Mucosa of rectum (tissue), 2 donors: Measurements from ENCODE around the gene ZNF563.

Experiments used
- H3K27ac ChIP-seq, 2 donors: one replicate each; pipeline ENCODE4 v1.7.0; 2013; ENCODE audit warnings: inconsistent platforms in 2 of 2, low read depth in 2 of 2, low read length in 2 of 2
- H3K27me3 ChIP-seq, 2 donors: one replicate each; pipeline ENCODE4 v1.7.0; 2013; ENCODE audit warnings: low read length in 2 of 2; ENCODE audit not compliant: control insufficient read depth in 2 of 2, insufficient read depth in 2 of 2
- H3K36me3 ChIP-seq, 2 donors: one replicate each; pipeline ENCODE4 v1.7.0; 2013; ENCODE audit warnings: low read length in 2 of 2; ENCODE audit not compliant: control insufficient read depth in 2 of 2, insufficient read depth in 2 of 2
- H3K4me1 ChIP-seq, 2 donors: one replicate each; pipeline ENCODE4 v1.7.0; 2013; ENCODE audit warnings: low read length in 2 of 2, mild to moderate bottlenecking in 1 of 2; ENCODE audit not compliant: control insufficient read depth in 2 of 2, insufficient read depth in 2 of 2
- H3K4me3 ChIP-seq, 2 donors: one replicate each; pipeline ENCODE4 v1.7.0; 2013; ENCODE audit warnings: low read length in 2 of 2
- H3K9ac ChIP-seq, 2 donors: one replicate each; pipeline ENCODE4 v1.7.0; 2013; ENCODE audit warnings: low read length in 2 of 2, low read depth in 1 of 2, mild to moderate bottlenecking in 1 of 2
- H3K9me3 ChIP-seq, 2 donors: one replicate each; pipeline ENCODE4 v1.7.0; 2013; ENCODE audit warnings: low read length in 2 of 2; ENCODE audit not compliant: control insufficient read depth in 2 of 2
- donor health status: healthy.
- donor health status: Normal muscosa, but diverticular disease.

The ZNF563 gene

DNA sequence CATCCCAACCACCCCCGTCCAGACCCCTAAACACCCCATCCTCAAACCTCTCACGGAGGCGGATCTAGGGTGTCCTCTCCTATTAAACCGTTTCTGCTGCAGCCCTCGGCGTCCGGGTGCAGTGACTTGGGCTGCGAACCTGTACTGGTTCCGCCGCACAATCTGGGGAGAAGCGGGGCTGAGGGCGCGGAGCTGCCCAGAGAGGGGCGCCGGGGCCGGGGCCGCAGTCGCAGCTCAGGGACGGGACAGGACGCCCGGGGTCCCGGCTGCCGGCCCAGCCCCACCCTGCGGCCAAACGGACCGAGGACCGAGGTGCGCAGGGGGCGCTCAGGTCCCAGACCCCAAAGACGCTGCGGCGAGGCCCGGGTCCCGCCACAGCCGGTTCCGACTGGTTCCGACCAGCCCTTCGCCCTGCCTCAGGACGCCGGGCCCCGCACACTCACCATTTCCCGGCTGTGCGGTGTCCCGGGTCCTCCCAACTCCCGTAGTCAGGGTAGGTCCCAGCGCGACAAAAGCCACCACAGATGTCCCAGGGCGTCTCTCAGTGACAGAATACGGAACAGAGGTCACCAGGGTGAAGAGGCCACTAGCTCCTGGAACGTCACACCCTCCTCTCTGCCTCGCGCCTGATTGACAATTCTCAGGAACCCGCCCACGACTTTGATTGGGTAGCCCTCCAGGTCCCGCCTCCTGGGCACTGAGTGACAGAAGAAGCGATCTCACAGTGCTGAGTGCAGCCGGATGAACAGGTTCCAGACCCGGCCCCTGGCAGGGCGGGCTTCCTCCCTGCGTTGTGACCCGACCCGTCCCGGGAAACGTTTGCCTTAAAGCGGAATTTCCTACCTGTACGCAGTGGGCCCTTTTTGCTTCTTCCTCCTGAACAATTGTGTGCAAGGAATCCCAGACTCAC lies 38.9 kb downstream of the ZNF563 start, which contains the start of gene ZNF44:
ZNF44 (minus strand) TSS at position 635 of the 910 bp plus-strand sequence; CDS start at position 446, 189 bp downstream.
- Histone ChIP-seq H3K9me3 (no peaks in the 10 kb centered on the region), H3K9ac (peak within 1 kb of the TSS; percentile 94 to 98), H3K27ac (peak within 1 kb of the TSS; percentile 97 to 98), H3K36me3 (no peaks in the 10 kb centered on the region), H3K4me1 (peaks cover 9 to 15% of the 10 kb centered on the region in 2 donors), H3K4me3 (peak within 1 kb of the TSS; percentile 77 to 94), H3K27me3 (no peaks in the 10 kb centered on the region)

DNA sequence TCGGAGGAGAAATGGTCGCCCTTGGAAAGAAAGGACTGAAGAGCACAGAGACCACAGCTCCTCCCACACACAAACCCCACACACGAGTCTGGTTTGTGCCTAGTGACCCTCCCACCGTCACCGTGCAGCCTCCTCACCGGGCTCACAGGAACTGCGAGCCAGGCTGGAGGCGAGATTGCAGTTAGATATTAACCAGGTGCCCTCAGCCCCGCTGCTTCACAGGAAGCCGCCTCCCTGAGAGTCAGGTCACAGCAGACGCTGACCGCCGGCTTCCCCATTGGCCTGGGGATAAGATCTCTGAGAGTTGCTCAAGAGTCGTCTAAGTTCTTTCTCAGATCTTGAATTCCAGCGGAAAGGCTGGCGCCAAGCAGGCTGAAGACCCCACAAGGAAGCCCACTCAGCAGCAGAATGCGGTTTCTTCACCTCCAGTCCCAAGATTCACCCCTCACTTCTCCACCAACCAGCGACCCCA lies 39.6 kb downstream of the ZNF563 start:
- Histone ChIP-seq H3K4me1 (peaks cover 9 to 15% of the 10 kb centered on the region in 2 donors), H3K36me3 (peaks cover 0 to 2% of the 10 kb centered on the region in 2 donors)

DNA sequence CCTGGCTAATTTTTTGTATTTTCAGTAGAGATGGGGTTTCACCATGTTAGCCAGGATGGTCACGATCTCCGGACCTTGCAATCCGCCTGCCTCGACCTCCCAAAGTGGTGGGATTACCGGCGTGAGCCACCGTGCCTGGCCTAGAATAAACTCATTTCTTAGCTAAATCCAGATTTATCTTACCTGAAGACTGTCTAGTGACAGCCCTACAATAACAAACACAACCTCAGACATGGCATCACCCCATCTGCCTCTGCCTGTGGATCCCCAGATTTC lies 43.7 kb downstream of the ZNF563 start:
- Histone ChIP-seq H3K9me3 (no peaks in the 10 kb centered on the region), H3K4me3 (no peak overlapping the region), H3K4me1 (peaks cover 9 to 10% of the 10 kb centered on the region in 2 donors), H3K36me3 (peaks cover 4 to 5% of the 10 kb centered on the region in 2 donors), H3K27me3 (no peaks in the 10 kb centered on the region), H3K27ac (no peak overlapping the region), H3K9ac (no peak overlapping the region)

More for the DNA sequence above, 39.6 kb downstream of the ZNF563 start:
- Histone ChIP-seq H3K27me3 (no peaks in the 10 kb centered on the region), H3K27ac (peak overlapping the region; percentile 97 to 98), H3K9ac (peak overlapping the region; percentile 94 to 98), H3K4me3 (peak overlapping the region; percentile 77 to 94), H3K9me3 (no peaks in the 10 kb centered on the region)

DNA sequence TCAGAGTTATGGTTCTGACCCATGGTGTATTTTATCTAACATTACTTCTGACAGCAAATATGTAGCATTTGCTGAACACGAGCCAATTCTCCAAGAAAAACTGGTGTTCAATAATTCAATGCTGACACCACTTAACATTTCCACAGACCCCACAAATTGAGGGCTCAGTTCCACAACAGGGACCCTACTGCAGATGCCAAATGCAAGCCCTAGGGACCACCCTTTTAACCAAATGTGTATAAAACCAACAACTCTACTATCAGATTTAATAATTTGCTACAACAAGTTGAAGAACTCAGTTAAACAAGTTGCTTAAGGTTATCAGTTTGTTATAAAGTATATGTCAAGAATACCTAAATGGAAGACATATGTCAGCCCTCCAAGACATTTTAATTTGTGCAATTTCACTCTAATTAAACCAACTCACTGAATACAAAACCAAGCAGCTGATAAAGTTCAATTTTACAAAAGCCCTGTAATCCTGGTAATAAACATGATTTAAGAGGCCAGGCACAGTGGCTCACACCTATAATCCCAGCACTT lies 45.4 kb downstream of the ZNF563 start:
- Histone ChIP-seq H3K9ac (no peak overlapping the region), H3K36me3 (peaks cover 8 to 13% of the 10 kb centered on the region in 2 donors), H3K4me1 (peaks cover 1 to 2% of the 10 kb centered on the region in 2 donors), H3K27me3 (no peaks in the 10 kb centered on the region), H3K4me3 (no peak overlapping the region), H3K9me3 (no peaks in the 10 kb centered on the region), H3K27ac (no peak overlapping the region)

DNA sequence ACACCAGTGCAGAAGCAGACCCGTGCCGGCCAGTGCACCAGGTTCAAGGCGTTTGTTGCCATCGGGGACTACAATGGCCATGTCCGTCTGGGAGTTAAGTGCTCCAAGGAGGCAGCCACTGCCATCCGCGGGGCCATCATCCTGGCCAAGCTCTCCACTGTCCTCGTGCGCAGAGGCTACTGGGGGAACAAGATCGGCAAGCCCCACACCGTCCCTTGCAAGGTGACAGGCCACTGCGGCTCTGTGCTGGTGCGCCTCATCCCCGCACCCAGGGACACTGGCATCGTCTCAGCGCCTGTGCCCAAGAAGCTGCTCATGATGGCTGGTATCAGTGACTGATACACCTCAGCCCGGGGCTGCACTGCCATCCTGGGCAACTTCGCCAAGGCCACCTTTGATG lies 48.8 kb downstream of the ZNF563 start:
- no peak overlapping the region for H3K9ac ChIP-seq
- peaks cover 12 to 13% of the 10 kb centered on the region in 2 donors for H3K36me3 ChIP-seq
- H3K4me3 ChIP-seq = no peak overlapping the region
- H3K9me3 ChIP-seq = peaks cover 6 to 12% of the 10 kb centered on the region in 2 donors
- H3K27ac ChIP-seq = no peak overlapping the region
- H3K27me3 ChIP-seq = no peaks in the 10 kb centered on the region
- no peaks in the 10 kb centered on the region for H3K4me1 ChIP-seq

DNA sequence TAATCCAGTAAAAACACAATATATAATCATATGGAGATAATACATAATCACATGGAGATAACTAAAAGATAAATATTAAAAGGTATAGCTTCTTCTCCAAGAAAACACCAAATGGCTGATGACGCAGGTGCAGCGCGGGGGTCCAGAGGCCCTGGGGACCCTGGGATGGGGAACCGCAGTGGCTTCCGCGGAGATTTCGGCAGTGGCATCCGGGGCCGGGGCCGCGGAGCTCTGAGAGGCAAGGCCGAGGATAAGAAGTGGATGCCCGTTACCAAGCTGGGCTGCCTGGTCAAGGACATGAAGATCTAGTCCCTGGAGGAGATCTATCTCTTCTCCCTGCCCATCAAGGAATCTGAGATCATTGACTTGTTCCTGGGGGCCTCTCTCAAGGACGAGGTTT lies 49.2 kb downstream of the ZNF563 start:
- Histone ChIP-seq H3K27me3 (no peaks in the 10 kb centered on the region), H3K4me3 (no peak overlapping the region), H3K9ac (no peak overlapping the region), H3K27ac (no peak overlapping the region), H3K36me3 (peaks cover 11 to 15% of the 10 kb centered on the region in 2 donors), H3K9me3 (peaks cover 6 to 12% of the 10 kb centered on the region in 2 donors), H3K4me1 (no peaks in the 10 kb centered on the region)

DNA sequence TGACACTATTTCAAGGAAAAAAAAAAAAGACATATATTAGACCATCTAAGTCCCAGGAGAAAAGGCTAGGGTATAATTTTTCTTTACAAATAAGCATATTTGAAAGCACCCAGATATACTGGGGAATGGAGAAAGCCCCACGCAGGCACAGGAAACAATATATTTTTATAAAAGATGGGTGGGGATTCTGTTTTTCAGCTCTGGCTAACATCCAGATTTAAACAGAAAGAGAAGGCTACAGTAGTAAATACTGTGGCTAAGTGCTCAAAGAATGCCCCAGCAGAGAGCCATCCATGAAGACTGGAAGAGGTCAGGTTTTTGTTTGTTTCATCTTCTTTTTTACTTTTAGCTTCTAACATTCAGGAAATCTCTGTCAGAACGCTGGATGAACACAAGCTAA lies 54.7 kb downstream of the ZNF563 start:
- H3K4me1 ChIP-seq = no peaks in the 10 kb centered on the region
- peaks cover 39 to 40% of the 10 kb centered on the region in 2 donors for H3K36me3 ChIP-seq
- no peak overlapping the region for H3K27ac ChIP-seq
- no peaks in the 10 kb centered on the region for H3K27me3 ChIP-seq
- H3K9me3 ChIP-seq = peaks cover 42 to 51% of the 10 kb centered on the region in 2 donors
- H3K9ac ChIP-seq = no peak overlapping the region
- no peak overlapping the region for H3K4me3 ChIP-seq

DNA sequence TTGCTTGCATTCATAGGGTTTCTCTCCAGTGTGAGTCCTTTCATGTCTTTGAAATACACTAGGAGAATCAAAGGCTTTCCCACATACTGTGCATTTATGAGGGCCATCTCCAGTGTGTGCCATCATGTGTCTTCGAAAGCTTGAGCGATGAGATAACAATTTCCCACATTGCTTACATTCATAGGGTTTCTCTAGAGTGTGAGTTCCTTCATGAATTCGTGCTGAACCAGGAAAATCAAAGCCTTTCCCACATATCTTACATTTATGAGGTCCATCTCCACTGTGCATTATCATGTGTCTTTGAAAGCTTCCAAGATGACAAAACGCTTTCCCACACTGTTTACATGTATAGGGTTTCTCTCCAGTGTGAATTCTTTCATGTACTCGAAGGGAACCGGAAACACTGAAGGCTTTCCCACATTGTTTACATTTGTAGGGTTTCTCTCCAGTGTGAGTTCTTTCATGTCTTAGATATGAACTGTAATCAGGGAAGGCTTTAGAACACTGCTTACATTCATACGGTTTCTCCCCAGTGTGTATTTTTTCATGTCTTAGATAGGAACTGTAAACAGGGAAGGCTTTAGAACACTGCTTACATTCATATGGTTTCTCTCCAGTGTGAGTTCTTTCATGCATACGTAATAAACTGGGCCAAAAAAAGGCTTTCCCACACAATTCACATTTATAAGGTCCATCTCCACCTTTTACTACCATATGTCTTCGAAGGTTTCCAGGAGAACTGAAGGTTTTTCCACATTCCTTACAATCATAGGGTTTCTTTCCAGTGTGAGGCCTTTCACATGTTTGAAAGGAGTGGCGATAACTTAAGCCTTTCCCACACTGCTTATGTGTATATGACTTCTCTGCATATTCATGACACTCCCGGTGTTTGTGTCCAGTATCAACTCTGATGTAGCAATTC lies 60.2 kb downstream of the ZNF563 start:
- Histone ChIP-seq H3K9ac (no peak overlapping the region), H3K4me3 (peak overlapping the region; percentile 37 to 45), H3K36me3 (peaks cover 58 to 60% of the 10 kb centered on the region in 2 donors), H3K27ac (no peak overlapping the region), H3K27me3 (no peaks in the 10 kb centered on the region), H3K4me1 (no peaks in the 10 kb centered on the region), H3K9me3 (peaks cover 60 to 71% of the 10 kb centered on the region in 2 donors)

DNA sequence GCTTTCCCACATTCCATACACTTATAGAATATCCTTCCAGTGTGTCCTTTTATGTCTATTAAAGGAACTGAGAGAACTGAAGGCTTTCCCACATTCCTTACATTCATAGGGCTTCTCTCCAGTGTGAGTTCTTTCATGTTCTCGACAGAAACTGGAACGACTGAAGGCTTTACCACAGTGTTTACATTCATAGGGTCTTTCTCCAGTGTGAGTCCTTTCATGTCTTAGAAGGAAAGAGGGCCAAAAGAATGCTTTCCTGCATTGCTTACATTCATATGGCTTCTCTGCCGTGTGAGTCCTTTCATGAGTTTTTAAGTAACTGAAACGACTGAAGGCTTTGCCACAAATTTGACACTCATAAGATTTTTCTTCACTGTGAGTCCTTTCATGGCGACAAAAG lies 61.0 kb downstream of the ZNF563 start:
- Histone ChIP-seq H3K27me3 (no peaks in the 10 kb centered on the region), H3K4me1 (no peaks in the 10 kb centered on the region), H3K4me3 (peak overlapping the region; percentile 37 to 45), H3K27ac (no peak overlapping the region), H3K36me3 (peaks cover 53 to 58% of the 10 kb centered on the region in 2 donors), H3K9ac (no peak overlapping the region), H3K9me3 (peaks cover 53 to 62% of the 10 kb centered on the region in 2 donors)
